Effector memory CD8-positive, alpha-beta T cell (primary cell): Measurements from ENCODE around the gene ARHGEF26.
A peak's percentile ranks its signal among the peaks of the same experiment; 100 is the strongest.

Experiments
- ATAC-seq: fragments of 150-1000 bp; cut with Tn5 transposase; replicated peaks from 2 replicates; pipeline ENCODE4 v1.10.0; 2021; ENCODE audit warnings: mild to moderate bottlenecking, moderate library complexity
- DNase-seq, 3 experiments: peaks; one replicate each; pipeline ENCODE4 v3.0.0; 2021
- H3K27ac Mint-ChIP-seq, 2 donors: one replicate each; pipeline ENCODE4 v1.8.0; 2022; ENCODE audit warnings: mild to moderate bottlenecking in 2 of 2, mixed read lengths in 2 of 2, moderate library complexity in 2 of 2
- H3K27me3 Mint-ChIP-seq, 2 donors: one replicate each; pipeline ENCODE4 v1.8.0; 2022; ENCODE audit warnings: mixed read lengths in 2 of 2
- H3K36me3 Mint-ChIP-seq: one replicate; pipeline ENCODE4 v1.8.0; 2022; ENCODE audit warnings: mild to moderate bottlenecking, moderate library complexity, mixed read lengths; ENCODE audit not compliant: insufficient read depth
- H3K4me1 Mint-ChIP-seq, 2 donors: one replicate each; pipeline ENCODE4 v1.8.0; 2022; ENCODE audit warnings: low read depth in 2 of 2, mixed read lengths in 2 of 2
- H3K4me3 Mint-ChIP-seq, 2 donors: one replicate each; pipeline ENCODE4 v1.8.0; 2022; ENCODE audit warnings: mild to moderate bottlenecking in 2 of 2, mixed read lengths in 2 of 2, moderate library complexity in 2 of 2
- H3K9me3 Mint-ChIP-seq, 2 donors: one replicate each; pipeline ENCODE4 v1.8.0; 2022; ENCODE audit warnings: mixed read lengths in 2 of 2

The ARHGEF26 gene

DNA sequence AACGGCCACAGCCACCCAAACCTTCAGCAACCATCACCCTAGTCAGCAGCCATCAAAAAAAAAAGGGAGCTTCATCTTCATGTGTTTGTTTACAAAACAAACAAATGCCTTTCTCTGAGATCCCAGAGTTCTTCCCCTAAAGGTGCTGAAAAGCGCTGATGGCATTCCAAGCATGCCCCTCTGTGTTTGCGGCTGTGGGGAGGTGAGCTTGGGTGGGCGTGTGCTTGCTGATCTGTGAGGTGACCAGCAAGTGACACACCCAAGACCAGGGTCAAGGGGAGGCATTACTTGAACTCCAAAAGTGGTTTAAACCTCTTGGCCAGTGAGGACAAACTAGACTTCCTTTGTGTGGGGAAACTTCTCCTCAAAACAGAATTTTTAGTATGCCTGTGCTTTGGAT, 121.6 kb downstream of the ARHGEF26 start:
- Mint-ChIP-seq H3K4me3 (no peak overlapping the region), H3K4me1 (no peaks in the 10 kb centered on the region), H3K27ac (no peak overlapping the region), H3K9me3 (no peaks in the 10 kb centered on the region), H3K36me3 (peaks cover 3% of the 10 kb centered on the region), H3K27me3 (peaks cover 14 to 20% of the 10 kb centered on the region in 2 donors)
- DNase-seq (no peak), ATAC-seq (no peak)

DNA sequence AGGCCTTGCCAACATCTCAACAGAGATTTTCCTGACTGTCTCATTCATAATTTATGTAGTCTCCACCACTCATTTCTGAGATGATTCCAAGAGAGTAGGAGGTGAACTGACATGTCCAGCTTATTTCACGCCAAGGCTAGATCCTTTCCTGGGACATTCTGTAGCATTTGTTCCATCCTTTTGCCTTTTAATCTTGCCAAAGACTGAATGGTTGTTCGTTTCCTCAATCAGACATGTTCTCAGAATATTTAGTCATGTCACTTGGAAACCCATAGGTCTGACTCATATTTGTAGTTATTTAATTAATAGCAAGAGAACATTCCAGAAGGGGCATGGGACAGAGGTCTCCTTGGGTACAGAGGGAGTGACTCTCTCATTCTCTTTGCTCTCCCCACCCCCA, 122.2 kb downstream of the ARHGEF26 start:
- peaks cover 11 to 19% of the 10 kb centered on the region in 2 donors for H3K27me3 Mint-ChIP-seq
- ATAC-seq (no peak), DNase-seq (no peak)
- H3K9me3 Mint-ChIP-seq = no peaks in the 10 kb centered on the region
- no peaks in the 10 kb centered on the region for H3K4me1 Mint-ChIP-seq
- no peak overlapping the region for H3K27ac Mint-ChIP-seq
- no peak overlapping the region for H3K4me3 Mint-ChIP-seq
- peaks cover 3% of the 10 kb centered on the region for H3K36me3 Mint-ChIP-seq

DNA sequence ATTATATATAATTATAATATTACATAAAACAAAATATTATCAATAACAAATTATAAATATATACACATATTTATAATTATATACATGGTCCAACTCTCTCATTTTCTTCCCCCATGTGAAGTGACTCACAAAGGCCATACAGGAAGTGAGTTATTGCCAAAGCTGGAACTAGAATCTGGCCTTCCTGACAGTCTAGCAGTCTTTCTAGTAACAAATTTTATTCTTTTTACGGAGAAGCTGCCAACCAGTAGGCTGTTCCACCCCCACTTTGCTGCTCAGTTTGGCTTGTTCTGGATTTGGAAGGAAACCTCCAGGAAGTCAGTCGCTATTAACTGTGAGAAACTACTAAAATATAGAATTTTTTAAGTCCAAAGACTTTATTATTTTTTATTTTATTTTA, 123.5 kb downstream of the ARHGEF26 start:
- no peaks in the 10 kb centered on the region for H3K4me1 Mint-ChIP-seq
- DNase-seq = no peak
- H3K36me3 Mint-ChIP-seq = peaks cover 3% of the 10 kb centered on the region
- H3K4me3 Mint-ChIP-seq = no peak overlapping the region
- peaks cover 0 to 6% of the 10 kb centered on the region in 2 donors for H3K27me3 Mint-ChIP-seq
- no peaks in the 10 kb centered on the region for H3K9me3 Mint-ChIP-seq
- no peak overlapping the region for H3K27ac Mint-ChIP-seq
- ATAC-seq = no peak

DNA sequence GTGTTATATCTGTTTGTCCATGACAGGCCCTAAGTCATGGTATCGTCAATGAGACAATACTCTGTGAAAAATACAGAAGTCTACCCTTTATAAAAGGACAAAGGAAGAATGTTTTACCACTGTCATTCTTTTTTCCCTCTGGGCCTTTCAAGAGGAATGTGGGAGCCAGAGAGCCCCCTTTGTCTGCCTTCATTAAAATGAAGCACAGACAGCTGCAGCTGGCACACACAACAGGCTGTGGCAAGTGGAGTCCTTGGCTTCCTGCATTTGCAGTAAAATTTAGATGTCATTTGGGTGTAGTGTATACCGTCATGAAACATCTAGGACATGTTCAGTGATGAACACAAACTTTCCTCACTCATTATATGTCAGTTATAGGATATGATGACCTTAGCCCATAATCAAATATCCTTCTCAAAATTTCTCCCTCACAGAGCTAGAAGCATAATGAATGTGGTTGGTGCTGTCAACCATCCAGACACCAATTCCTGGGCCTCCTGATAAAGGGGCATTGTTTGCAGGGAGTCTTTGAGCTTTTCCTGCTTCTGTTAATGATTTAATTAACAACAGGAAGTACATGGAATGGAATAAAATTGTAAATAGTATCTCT, 126.7 kb downstream of the ARHGEF26 start:
- ATAC-seq (no peak), DNase-seq (no peak)
- Mint-ChIP-seq H3K4me1 (no peaks in the 10 kb centered on the region), H3K9me3 (no peaks in the 10 kb centered on the region), H3K4me3 (no peak overlapping the region), H3K27ac (peak overlapping the region in 1 of 2 donors; percentile 0), H3K27me3 (no peaks in the 10 kb centered on the region), H3K36me3 (peaks cover 8% of the 10 kb centered on the region)

DNA sequence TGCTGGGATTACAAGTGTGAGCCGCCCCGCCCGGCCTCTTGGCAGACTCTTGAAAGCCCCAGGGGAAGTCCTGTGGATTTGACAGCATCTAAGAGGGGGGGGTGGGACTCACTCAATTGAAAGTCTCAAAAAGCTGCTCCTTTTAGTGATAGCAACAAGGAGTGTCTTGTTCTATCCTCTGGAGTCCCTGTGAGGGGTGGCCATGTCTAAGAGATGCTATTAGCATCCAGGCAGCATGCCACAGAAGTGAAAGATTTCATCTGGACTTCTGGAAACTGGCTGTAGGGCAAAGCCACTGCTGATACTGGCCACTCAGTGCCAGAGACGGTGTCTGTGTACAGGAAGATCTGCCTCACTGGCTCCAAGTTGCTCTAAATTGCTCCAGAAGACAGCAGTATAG, 129.1 kb downstream of the ARHGEF26 start:
- no peaks in the 10 kb centered on the region for H3K4me1 Mint-ChIP-seq
- no peaks in the 10 kb centered on the region for H3K9me3 Mint-ChIP-seq
- ATAC-seq (no peak), DNase-seq (no peak)
- peaks cover 17% of the 10 kb centered on the region for H3K36me3 Mint-ChIP-seq
- H3K27me3 Mint-ChIP-seq = no peaks in the 10 kb centered on the region
- no peak overlapping the region for H3K27ac Mint-ChIP-seq
- H3K4me3 Mint-ChIP-seq = no peak overlapping the region

DNA sequence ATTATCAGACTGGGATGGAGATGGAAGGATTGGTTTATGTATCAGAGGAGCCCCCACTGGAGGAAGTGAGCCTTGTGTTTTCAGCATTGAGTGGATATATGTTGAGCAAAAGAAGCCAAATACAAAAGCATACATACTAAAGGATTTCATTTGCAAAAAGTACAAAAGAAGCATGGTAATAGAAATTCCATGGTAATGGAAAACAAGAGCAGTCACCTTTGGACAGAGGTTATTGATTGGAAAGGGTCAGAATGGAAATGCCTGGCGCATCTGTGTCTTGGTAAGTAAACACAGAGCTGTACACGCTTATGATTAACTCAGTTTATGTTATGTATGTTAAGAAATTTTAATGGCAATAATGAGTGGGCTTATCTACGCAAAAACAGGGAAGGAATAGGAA, 130.4 kb downstream of the ARHGEF26 start:
- DNase-seq (no peak), ATAC-seq (no peak)
- peaks cover 27% of the 10 kb centered on the region for H3K36me3 Mint-ChIP-seq
- H3K27me3 Mint-ChIP-seq = no peaks in the 10 kb centered on the region
- H3K27ac Mint-ChIP-seq = peak overlapping the region in 1 of 2 donors; percentile 5
- no peak overlapping the region for H3K4me3 Mint-ChIP-seq
- H3K4me1 Mint-ChIP-seq = no peaks in the 10 kb centered on the region
- no peaks in the 10 kb centered on the region for H3K9me3 Mint-ChIP-seq

DNA sequence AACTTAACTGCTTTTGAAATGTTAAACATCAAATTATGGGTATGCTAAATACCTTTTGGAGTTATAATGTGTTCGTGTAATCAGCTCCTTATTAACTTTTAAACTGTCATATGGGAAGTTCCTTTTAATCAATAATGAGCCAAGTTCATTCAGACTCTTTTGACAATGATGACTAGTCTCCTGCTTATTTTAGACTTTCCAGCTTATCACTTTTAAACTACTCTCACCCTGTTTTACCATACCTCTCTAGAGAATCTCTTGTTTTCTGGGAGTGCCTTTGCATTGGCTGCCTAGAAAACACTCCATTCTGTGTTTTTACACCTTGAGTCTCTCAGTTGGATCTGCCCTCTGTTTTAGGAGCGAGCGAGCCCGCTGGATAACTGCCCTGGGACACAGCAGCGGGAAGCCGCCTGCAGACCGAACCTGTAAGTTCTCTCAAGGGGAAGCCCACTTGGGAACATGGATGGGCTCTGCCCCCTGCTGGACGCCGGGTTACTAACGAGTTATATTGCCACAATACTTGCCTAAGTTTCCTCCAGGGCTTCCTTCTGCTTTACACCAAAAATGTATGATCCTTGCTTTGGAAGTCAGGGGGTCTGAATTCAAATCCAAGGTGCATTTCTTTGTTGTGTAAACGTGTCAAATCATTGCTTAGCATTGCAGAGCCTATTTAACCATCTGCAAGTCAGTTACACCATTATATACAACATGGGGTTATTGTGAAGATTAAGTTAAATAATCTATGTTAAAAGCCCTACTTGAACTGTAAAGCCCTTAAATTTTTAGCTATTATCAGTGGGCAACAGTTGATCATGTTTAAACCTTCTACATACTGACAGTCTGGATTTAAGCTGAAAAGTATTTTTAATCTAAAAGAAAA, 131.8 kb downstream of the ARHGEF26 start:
- Mint-ChIP-seq H3K4me3 (no peak overlapping the region), H3K27me3 (no peaks in the 10 kb centered on the region), H3K4me1 (no peaks in the 10 kb centered on the region), H3K36me3 (peaks cover 34% of the 10 kb centered on the region), H3K9me3 (no peaks in the 10 kb centered on the region), H3K27ac (no peak overlapping the region)
- DNase-seq = peak; percentile 27 to 44 (median 37)
- ATAC-seq = no peak

DNA sequence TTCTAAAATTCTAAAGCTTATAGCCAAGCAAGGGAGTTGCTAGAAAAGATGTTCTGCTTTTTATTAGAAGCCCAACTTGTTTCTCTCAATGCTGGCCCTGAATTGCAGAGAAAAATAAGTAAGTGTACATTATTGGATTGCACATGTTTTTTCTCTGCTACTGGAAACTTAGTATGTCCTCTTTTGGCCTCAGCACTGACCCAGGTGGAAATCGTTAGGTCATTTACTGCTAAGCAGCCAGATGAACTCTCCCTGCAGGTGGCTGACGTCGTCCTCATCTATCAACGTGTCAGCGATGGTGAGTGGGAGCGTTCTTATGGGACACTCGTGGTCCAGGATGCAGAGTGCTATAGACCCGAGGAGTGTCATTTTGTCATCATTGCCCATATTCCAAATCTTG, 133.3 kb downstream of the ARHGEF26 start:
- Mint-ChIP-seq H3K27me3 (no peaks in the 10 kb centered on the region), H3K4me3 (no peak overlapping the region), H3K27ac (no peak overlapping the region), H3K36me3 (peaks cover 38% of the 10 kb centered on the region), H3K9me3 (no peaks in the 10 kb centered on the region), H3K4me1 (no peaks in the 10 kb centered on the region)
- ATAC-seq (no peak), DNase-seq (no peak)

DNA sequence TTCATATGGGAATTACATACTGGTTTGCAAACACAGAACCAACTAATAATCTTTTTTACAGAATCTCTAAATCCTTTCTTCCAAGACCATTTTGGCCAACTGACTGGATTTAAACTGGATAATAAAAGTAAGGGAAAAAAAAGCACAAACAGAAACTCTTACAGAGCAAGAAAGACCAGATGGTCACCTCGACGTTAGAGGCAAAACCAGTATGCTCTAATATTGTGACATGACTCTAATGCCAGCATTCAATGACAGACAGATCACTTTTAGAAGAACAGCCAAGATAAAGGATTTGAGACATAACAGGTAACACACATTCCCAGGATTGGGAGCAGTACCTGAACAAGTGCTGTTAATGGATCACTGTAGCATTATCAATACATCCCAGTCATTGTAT, 152.2 kb downstream of the ARHGEF26 start:
- no peak for ATAC-seq
- peaks cover 7% of the 10 kb centered on the region in 2 donors for H3K4me1 Mint-ChIP-seq
- no peaks in the 10 kb centered on the region for H3K9me3 Mint-ChIP-seq
- peaks cover 62% of the 10 kb centered on the region for H3K36me3 Mint-ChIP-seq
- peak overlapping the region; percentile 23 to 35 for H3K27ac Mint-ChIP-seq
- no peak overlapping the region for H3K4me3 Mint-ChIP-seq
- no peak for DNase-seq
- H3K27me3 Mint-ChIP-seq = no peaks in the 10 kb centered on the region

DNA sequence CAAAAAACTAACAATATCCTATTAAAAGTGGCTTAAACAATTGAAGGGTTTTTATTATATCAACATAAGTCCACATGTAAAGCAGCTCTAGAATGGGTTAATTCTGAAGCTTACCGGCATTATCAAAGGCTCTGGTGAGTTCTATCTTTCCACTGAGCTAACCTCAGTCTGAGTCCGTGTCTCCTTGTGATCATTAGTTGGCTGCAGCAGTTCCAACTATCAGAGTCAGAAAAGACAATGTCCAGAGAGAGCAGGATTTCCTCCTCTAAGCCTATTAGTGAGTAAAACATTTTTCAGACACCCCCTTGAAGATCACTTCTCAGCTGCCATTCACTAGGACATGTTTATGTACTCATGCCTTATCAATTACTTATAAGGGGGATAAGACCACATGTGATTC, 153.2 kb downstream of the ARHGEF26 start:
- DNase-seq = no peak
- Mint-ChIP-seq H3K27me3 (no peaks in the 10 kb centered on the region), H3K4me1 (peaks cover 7% of the 10 kb centered on the region in 2 donors), H3K36me3 (peaks cover 68% of the 10 kb centered on the region), H3K27ac (peak overlapping the region; percentile 17 to 35), H3K9me3 (no peaks in the 10 kb centered on the region), H3K4me3 (no peak overlapping the region)
- ATAC-seq = no peak

DNA sequence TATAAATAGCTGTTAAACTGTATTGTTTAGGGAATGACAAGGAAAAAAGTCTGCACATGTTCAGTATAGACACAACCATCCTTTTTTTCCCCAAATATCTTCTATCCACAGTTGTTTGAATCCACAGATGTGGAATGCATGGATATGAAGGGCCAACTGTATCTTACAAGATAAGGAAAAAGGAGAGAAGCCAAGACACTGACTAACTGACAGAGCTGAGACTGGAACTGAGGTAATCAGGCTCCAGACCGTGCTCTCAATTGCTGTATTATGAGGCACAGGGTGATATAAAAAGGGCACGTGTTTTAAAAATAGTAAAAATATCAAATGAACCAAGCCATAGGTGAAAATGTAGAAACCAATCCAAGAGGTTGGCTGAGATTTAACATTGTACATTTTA, 154.1 kb downstream of the ARHGEF26 start:
- ATAC-seq (no peak), DNase-seq (no peak)
- H3K27me3 Mint-ChIP-seq = no peaks in the 10 kb centered on the region
- peaks cover 7% of the 10 kb centered on the region in 2 donors for H3K4me1 Mint-ChIP-seq
- peak overlapping the region in 1 of 2 donors; percentile 20 for H3K27ac Mint-ChIP-seq
- no peaks in the 10 kb centered on the region for H3K9me3 Mint-ChIP-seq
- H3K36me3 Mint-ChIP-seq = peaks cover 77% of the 10 kb centered on the region
- H3K4me3 Mint-ChIP-seq = no peak overlapping the region

DNA sequence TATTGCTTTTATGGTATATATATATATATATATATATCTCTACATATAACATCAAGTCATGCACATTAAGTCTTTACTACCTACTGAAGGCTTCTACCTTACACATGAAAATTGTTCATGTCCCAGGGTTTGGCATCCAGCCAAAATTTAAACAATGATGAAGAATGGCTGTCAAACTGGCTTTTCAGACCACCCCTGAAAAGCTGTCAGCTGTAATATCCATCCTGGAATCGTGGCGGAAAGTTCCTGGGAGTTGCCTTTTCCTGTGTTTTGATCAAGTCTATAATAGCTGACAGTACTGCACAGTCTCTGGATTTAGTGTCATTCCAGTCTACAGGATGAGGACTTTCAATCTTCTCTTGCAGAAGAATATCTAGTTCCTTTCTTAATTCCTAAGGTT, 154.8 kb downstream of the ARHGEF26 start:
- Mint-ChIP-seq H3K27ac (no peak overlapping the region), H3K4me1 (peaks cover 7% of the 10 kb centered on the region in 2 donors), H3K27me3 (no peaks in the 10 kb centered on the region), H3K4me3 (no peak overlapping the region), H3K9me3 (no peaks in the 10 kb centered on the region), H3K36me3 (peaks cover 83% of the 10 kb centered on the region)
- ATAC-seq = no peak
- no peak for DNase-seq

DNA sequence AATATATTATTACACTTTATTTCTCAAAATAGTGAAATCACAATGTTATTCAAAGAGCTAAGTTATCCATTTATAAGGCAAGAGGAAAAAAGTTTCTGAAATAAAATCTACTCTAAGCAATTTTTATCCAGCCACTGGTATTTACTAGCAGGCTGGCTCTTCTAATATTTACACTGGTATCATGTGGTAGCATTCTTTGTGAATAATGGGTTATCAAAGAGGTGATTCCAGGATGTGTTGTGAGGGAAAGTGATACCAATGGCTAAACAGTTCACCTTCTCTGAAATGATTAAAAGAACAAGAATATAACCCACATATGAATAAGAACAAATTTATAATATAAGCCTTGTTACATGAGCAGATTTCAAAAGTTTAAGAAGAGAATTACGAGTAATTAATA, 159.0 kb downstream of the ARHGEF26 start:
- no peaks in the 10 kb centered on the region for H3K27me3 Mint-ChIP-seq
- no peaks in the 10 kb centered on the region for H3K9me3 Mint-ChIP-seq
- H3K36me3 Mint-ChIP-seq = peaks cover 92% of the 10 kb centered on the region
- H3K4me3 Mint-ChIP-seq = no peak overlapping the region
- H3K4me1 Mint-ChIP-seq = peaks cover 0 to 4% of the 10 kb centered on the region in 2 donors
- ATAC-seq (no peak), DNase-seq (no peak)
- H3K27ac Mint-ChIP-seq = peak overlapping the region in 1 of 2 donors; percentile 75

DNA sequence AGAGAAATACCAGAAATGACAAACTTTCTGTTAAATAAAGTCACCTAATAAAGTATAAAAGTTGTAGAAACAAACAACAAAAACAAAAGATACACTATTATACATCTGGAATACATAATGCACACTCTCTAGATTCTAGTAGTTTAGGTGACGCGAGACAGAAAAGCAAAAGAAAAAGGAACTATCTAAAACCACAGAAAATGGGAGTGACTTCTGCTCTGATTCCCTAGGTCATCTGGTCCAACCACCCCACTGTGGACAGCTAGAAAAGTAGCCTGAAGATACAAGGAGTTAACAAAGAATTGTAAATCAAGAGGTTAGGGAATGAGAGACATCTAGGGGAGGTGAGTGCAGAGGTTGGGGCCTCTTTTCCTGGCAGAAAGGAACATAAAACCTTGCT, 164.0 kb downstream of the ARHGEF26 start:
- H3K4me3 Mint-ChIP-seq = no peak overlapping the region
- no peaks in the 10 kb centered on the region for H3K9me3 Mint-ChIP-seq
- ATAC-seq (no peak), DNase-seq (no peak)
- H3K4me1 Mint-ChIP-seq = peaks cover 2 to 6% of the 10 kb centered on the region in 2 donors
- H3K27ac Mint-ChIP-seq = peak overlapping the region in 1 of 2 donors; percentile 5
- H3K27me3 Mint-ChIP-seq = no peaks in the 10 kb centered on the region
- peaks cover 83% of the 10 kb centered on the region for H3K36me3 Mint-ChIP-seq
